WTC11 (cell line): ENCODE data around the gene FGD2. TPM values are rescaled to one million over a fixed set of nuclear protein-coding genes. Genes with fewer than 3 reads are reported as not detected.

Experiments
- ATAC-seq: fragments of 200-7000 bp; cut with Tn5 transposase; 2 replicates; pipeline ENCODE4 v1.10.0; 2021; ENCODE audit warnings: mild to moderate bottlenecking, moderate library complexity
- CTCF ChIA-PET: fragments of 300-600 bp; sonication (Branson Sonifier 250); formaldehyde crosslinking; loops from one replicate; lab custom pipeline; 2021; ENCODE audit warnings: antibody characterized with exemption; lab: Charles Lee
- POLR2A ChIA-PET: fragments of 350-600 bp; sonication (Branson Sonifier 250); formaldehyde crosslinking; loops from one replicate; lab custom pipeline; 2021; ENCODE audit warnings: antibody characterized with exemption; lab: Charles Lee
- DNase-seq: peaks from one replicate; pipeline ENCODE4 v3.0.0; 2021; ENCODE audit warnings: low spot score
- H3K27ac Mint-ChIP-seq: 2 replicates; pipeline ENCODE4 v1.8.0; 2021; ENCODE audit warnings: mixed read lengths
- H3K27me3 Mint-ChIP-seq: 2 replicates; pipeline ENCODE4 v1.8.0; 2021; ENCODE audit warnings: low read depth, mild to moderate bottlenecking, moderate library complexity, mixed read lengths
- H3K36me3 Mint-ChIP-seq: 2 replicates; pipeline ENCODE4 v1.8.0; 2021; ENCODE audit warnings: mixed read lengths
- H3K4me1 Mint-ChIP-seq: 2 replicates; pipeline ENCODE4 v1.8.0; 2022; ENCODE audit warnings: mixed read lengths
- H3K4me3 Mint-ChIP-seq: 2 replicates; pipeline ENCODE4 v1.8.0; 2021; ENCODE audit warnings: mild to moderate bottlenecking, moderate library complexity, mixed read lengths
- H3K9me3 Mint-ChIP-seq: 2 replicates; pipeline ENCODE4 v1.8.0; 2021; ENCODE audit warnings: mixed read lengths
- GRHL2 ChIP-seq: fragments of 250-450 bp; sonication (Bioruptor Pico); IDR thresholded peaks from 2 replicates; pipeline ENCODE4 v1.8.0; 2022; ENCODE audit warnings: mild to moderate bottlenecking, moderate library complexity; ENCODE audit not compliant: insufficient replicate concordance, severe bottlenecking
- JUN ChIP-seq: sonication (generic); formaldehyde crosslinking; IDR thresholded peaks from 2 replicates; pipeline ENCODE4 v1.8.0; 2023; ENCODE audit warnings: mild to moderate bottlenecking, missing genetic modification reagents
- KAT7 ChIP-seq: sonication (generic); formaldehyde crosslinking; IDR thresholded peaks from 2 replicates; pipeline ENCODE4 v1.8.1; 2023; ENCODE audit warnings: missing genetic modification reagents, mild to moderate bottlenecking, borderline replicate concordance
- MAX ChIP-seq: sonication (generic); formaldehyde crosslinking; IDR thresholded peaks from 2 replicates; pipeline ENCODE4 v1.8.0; 2022; ENCODE audit warnings: mild to moderate bottlenecking, missing genetic modification reagents
- NFATC4 ChIP-seq: fragments of 250-450 bp; sonication (Bioruptor Pico); IDR thresholded peaks from 2 replicates; pipeline ENCODE4 v1.9.0; 2021; ENCODE audit warnings: mild to moderate bottlenecking
- NFYB ChIP-seq: sonication (generic); formaldehyde crosslinking; conservative IDR thresholded peaks from 2 replicates; pipeline ENCODE4 v1.8.0; 2022; ENCODE audit warnings: low read depth, missing genetic modification reagents
- NR2C2 ChIP-seq: sonication (generic); formaldehyde crosslinking; IDR thresholded peaks from 2 replicates; pipeline ENCODE4 v1.8.0; 2022; ENCODE audit warnings: mild to moderate bottlenecking, missing genetic modification reagents
- RELA ChIP-seq: sonication (generic); formaldehyde crosslinking; IDR thresholded peaks from 2 replicates; pipeline ENCODE4 v1.8.1; 2022; ENCODE audit warnings: missing genetic modification reagents, mild to moderate bottlenecking, borderline replicate concordance
- RORB ChIP-seq: fragments of 250-450 bp; sonication (Bioruptor Pico); IDR thresholded peaks from 2 replicates; pipeline ENCODE4 v1.9.0; 2021; ENCODE audit warnings: mild to moderate bottlenecking
- SP1 ChIP-seq: sonication (generic); formaldehyde crosslinking; conservative IDR thresholded peaks from 2 replicates; pipeline ENCODE4 v1.8.1; 2022; ENCODE audit warnings: missing genetic modification reagents
- ZBTB21 ChIP-seq: sonication (generic); formaldehyde crosslinking; IDR thresholded peaks from 2 replicates; pipeline ENCODE4 v1.8.1; 2023; ENCODE audit warnings: mild to moderate bottlenecking, missing genetic modification reagents, borderline replicate concordance
- ZMAT4 ChIP-seq: fragments of 250-450 bp; sonication (Bioruptor Pico); IDR thresholded peaks from 2 replicates; pipeline ENCODE4 v1.9.0; 2021; ENCODE audit warnings: mild to moderate bottlenecking
- ZNF121 ChIP-seq: sonication (generic); formaldehyde crosslinking; IDR thresholded peaks from 2 replicates; pipeline ENCODE4 v1.8.0; 2023; ENCODE audit warnings: missing genetic modification reagents
- ZNF232 ChIP-seq: sonication (generic); formaldehyde crosslinking; IDR thresholded peaks from 2 replicates; pipeline ENCODE4 v1.8.0; 2022; ENCODE audit warnings: mild to moderate bottlenecking, missing genetic modification reagents
- ZNF263 ChIP-seq: sonication (generic); formaldehyde crosslinking; IDR thresholded peaks from 2 replicates; pipeline ENCODE4 v1.8.1; 2022; ENCODE audit warnings: low read depth, mild to moderate bottlenecking, moderate library complexity, missing genetic modification reagents
- ZNF396 ChIP-seq: fragments of 250-450 bp; sonication (Bioruptor Pico); IDR thresholded peaks from 2 replicates; pipeline ENCODE4 v1.8.0; 2021; ENCODE audit warnings: mild to moderate bottlenecking, moderate library complexity, borderline replicate concordance
- ZNF423 ChIP-seq: fragments of 250-450 bp; sonication (Bioruptor Pico); IDR thresholded peaks from 2 replicates; pipeline ENCODE4 v2.1.2; 2022; ENCODE audit warnings: mild to moderate bottlenecking, moderate library complexity
- ZNF671 ChIP-seq: fragments of 250-450 bp; sonication (Bioruptor Pico); IDR thresholded peaks from 2 replicates; pipeline ENCODE4 v1.8.0; 2021; ENCODE audit warnings: mild to moderate bottlenecking
- total RNA-seq: library from RNA; stranded (reverse); gene quantifications from 3 replicates; pipeline ENCODE4 v1.2.3, GENCODE V29; 2021
- TF ChIP-seq, protein P1 (sequence below): fragments of 250-450 bp; sonication (Bioruptor Pico); IDR thresholded peaks from 2 replicates; pipeline ENCODE4 v1.9.0; 2021; ENCODE audit warnings: mild to moderate bottlenecking, borderline replicate concordance
- TF ChIP-seq, protein P2 (sequence below): sonication (generic); formaldehyde crosslinking; IDR thresholded peaks from 2 replicates; pipeline ENCODE4 v1.8.0; 2023; ENCODE audit warnings: missing genetic modification reagents, mild to moderate bottlenecking, borderline replicate concordance
- TF ChIP-seq, protein P3 (sequence below): sonication (generic); formaldehyde crosslinking; IDR thresholded peaks from 2 replicates; pipeline ENCODE4 v1.8.1; 2023; ENCODE audit warnings: mild to moderate bottlenecking, missing genetic modification reagents, moderate library complexity
- TF ChIP-seq, protein P4 (sequence below): sonication (generic); formaldehyde crosslinking; IDR thresholded peaks from 2 replicates; pipeline ENCODE4 v1.8.0; 2023; ENCODE audit warnings: missing genetic modification reagents

FGD2 gene
- total RNA-seq, 1 experiment from 2014 or later: 0.31 TPM

DNA sequence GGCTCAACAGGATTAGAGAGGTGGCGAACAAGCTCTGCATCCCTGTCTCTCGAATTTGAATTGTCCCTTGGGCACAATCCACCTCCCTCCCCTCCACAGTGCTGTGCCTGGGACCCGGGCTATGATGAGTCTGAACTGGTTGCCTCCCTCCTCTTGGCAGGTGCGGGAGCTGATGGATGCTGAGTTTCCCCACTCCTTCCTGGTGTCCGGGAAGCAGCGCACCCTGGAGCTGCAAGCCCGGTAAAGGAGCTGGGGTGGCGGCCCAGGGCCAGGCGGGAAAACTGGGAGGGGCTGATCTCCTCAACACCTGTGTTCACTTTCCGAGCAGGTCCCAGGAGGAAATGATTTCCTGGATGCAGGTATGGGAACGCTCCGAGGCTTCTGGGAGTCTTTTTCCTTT is 14.9 kb downstream of the FGD2 start:
- Mint-ChIP-seq H3K27ac (peak overlapping the region; percentile 20; the same call in 1 of the 2 replicates), H3K27me3 (no peaks in the 10 kb centered on the region), H3K4me1 (peaks cover 23% of the 10 kb centered on the region), H3K36me3 (no peaks in the 10 kb centered on the region), H3K4me3 (no peak overlapping the region), H3K9me3 (no peaks in the 10 kb centered on the region)
- DNase-seq (peak; percentile 67), ATAC-seq (peak; percentile 36)
- TF ChIP-seq NFYB (CRISPR knock-in tag) (no peak), RORB (CRISPR knock-in tag) (no peak), NR2C2 (CRISPR knock-in tag) (no peak), ZMAT4 (CRISPR knock-in tag) (no peak), ZNF423 (CRISPR knock-in tag) (no peak), ZNF121 (no peak), ZNF396 (no peak), KAT7 (CRISPR knock-in tag) (no peak)
- TF ChIP-seq, protein P1, sequence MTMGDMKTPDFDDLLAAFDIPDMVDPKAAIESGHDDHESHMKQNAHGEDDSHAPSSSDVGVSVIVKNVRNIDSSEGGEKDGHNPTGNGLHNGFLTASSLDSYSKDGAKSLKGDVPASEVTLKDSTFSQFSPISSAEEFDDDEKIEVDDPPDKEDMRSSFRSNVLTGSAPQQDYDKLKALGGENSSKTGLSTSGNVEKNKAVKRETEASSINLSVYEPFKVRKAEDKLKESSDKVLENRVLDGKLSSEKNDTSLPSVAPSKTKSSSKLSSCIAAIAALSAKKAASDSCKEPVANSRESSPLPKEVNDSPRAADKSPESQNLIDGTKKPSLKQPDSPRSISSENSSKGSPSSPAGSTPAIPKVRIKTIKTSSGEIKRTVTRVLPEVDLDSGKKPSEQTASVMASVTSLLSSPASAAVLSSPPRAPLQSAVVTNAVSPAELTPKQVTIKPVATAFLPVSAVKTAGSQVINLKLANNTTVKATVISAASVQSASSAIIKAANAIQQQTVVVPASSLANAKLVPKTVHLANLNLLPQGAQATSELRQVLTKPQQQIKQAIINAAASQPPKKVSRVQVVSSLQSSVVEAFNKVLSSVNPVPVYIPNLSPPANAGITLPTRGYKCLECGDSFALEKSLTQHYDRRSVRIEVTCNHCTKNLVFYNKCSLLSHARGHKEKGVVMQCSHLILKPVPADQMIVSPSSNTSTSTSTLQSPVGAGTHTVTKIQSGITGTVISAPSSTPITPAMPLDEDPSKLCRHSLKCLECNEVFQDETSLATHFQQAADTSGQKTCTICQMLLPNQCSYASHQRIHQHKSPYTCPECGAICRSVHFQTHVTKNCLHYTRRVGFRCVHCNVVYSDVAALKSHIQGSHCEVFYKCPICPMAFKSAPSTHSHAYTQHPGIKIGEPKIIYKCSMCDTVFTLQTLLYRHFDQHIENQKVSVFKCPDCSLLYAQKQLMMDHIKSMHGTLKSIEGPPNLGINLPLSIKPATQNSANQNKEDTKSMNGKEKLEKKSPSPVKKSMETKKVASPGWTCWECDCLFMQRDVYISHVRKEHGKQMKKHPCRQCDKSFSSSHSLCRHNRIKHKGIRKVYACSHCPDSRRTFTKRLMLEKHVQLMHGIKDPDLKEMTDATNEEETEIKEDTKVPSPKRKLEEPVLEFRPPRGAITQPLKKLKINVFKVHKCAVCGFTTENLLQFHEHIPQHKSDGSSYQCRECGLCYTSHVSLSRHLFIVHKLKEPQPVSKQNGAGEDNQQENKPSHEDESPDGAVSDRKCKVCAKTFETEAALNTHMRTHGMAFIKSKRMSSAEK (CRISPR knock-in tag): no peak
- POLR2A ChIA-PET: no interaction called here
- CTCF ChIA-PET: interaction anchor here (0.6 to 15.6 kb wide), 25 partner anchors 9 to 294 kb away, joined by 3 to 537 read pairs (median 4); partner anchors contain the start of genes C6orf89 and PPIL1

- no peak for ATAC-seq
- H3K27ac Mint-ChIP-seq: no peak overlapping the region
Observed at GRCh38 chr6:37020812-37021211, 15.4 kb downstream of the FGD2 start.

GRCh38 chr6:37021356-37022129 is 16.1 kb downstream of the FGD2 start:
- H3K4me1 Mint-ChIP-seq: peaks cover 23% of the 10 kb centered on the region
- no peaks in the 10 kb centered on the region for H3K27me3 Mint-ChIP-seq
- ATAC-seq: peak; percentile 33
- no peaks in the 10 kb centered on the region for H3K36me3 Mint-ChIP-seq
- DNase-seq: peak; percentile 70
- ChIA-PET CTCF (interaction anchor here (0.6 to 15.6 kb wide), 23 partner anchors 8 to 304 kb away, joined by 3 to 537 read pairs (median 4); partner anchors contain the start of genes C6orf89, MTCH1 and TBC1D22B), POLR2A (interaction anchor here (1.0 to 1.1 kb wide), 2 partner anchors 116 to 189 kb away, joined by 3 to 4 read pairs; no protein-coding TSS in a partner anchor)
- no peak overlapping the region for H3K4me3 Mint-ChIP-seq
- no peak overlapping the region for H3K27ac Mint-ChIP-seq
- no peaks in the 10 kb centered on the region for H3K9me3 Mint-ChIP-seq
- no peak for TF ChIP-seq RELA
- no peak for TF ChIP-seq GRHL2 (CRISPR knock-in tag)
- TF ChIP-seq NFYB (CRISPR knock-in tag): no peak
- TF ChIP-seq, protein P2, sequence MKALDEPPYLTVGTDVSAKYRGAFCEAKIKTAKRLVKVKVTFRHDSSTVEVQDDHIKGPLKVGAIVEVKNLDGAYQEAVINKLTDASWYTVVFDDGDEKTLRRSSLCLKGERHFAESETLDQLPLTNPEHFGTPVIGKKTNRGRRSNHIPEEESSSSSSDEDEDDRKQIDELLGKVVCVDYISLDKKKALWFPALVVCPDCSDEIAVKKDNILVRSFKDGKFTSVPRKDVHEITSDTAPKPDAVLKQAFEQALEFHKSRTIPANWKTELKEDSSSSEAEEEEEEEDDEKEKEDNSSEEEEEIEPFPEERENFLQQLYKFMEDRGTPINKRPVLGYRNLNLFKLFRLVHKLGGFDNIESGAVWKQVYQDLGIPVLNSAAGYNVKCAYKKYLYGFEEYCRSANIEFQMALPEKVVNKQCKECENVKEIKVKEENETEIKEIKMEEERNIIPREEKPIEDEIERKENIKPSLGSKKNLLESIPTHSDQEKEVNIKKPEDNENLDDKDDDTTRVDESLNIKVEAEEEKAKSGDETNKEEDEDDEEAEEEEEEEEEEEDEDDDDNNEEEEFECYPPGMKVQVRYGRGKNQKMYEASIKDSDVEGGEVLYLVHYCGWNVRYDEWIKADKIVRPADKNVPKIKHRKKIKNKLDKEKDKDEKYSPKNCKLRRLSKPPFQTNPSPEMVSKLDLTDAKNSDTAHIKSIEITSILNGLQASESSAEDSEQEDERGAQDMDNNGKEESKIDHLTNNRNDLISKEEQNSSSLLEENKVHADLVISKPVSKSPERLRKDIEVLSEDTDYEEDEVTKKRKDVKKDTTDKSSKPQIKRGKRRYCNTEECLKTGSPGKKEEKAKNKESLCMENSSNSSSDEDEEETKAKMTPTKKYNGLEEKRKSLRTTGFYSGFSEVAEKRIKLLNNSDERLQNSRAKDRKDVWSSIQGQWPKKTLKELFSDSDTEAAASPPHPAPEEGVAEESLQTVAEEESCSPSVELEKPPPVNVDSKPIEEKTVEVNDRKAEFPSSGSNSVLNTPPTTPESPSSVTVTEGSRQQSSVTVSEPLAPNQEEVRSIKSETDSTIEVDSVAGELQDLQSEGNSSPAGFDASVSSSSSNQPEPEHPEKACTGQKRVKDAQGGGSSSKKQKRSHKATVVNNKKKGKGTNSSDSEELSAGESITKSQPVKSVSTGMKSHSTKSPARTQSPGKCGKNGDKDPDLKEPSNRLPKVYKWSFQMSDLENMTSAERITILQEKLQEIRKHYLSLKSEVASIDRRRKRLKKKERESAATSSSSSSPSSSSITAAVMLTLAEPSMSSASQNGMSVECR (CRISPR knock-in tag): no peak
- no peak for TF ChIP-seq ZNF232 (CRISPR knock-in tag)
- no peak for TF ChIP-seq SP1 (CRISPR knock-in tag)
- TF ChIP-seq NFATC4 (CRISPR knock-in tag): no peak

More at GRCh38 chr6:37020812-37021211, 15.4 kb downstream of the FGD2 start:
- H3K36me3 Mint-ChIP-seq: no peaks in the 10 kb centered on the region
- TF ChIP-seq ZNF121: no peak
- TF ChIP-seq, protein P3, sequence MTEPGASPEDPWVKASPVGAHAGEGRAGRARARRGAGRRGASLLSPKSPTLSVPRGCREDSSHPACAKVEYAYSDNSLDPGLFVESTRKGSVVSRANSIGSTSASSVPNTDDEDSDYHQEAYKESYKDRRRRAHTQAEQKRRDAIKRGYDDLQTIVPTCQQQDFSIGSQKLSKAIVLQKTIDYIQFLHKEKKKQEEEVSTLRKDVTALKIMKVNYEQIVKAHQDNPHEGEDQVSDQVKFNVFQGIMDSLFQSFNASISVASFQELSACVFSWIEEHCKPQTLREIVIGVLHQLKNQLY (CRISPR knock-in tag): no peak
- no peak for TF ChIP-seq ZBTB21 (CRISPR knock-in tag)
- TF ChIP-seq MAX (CRISPR knock-in tag): no peak
- TF ChIP-seq, protein P4, sequence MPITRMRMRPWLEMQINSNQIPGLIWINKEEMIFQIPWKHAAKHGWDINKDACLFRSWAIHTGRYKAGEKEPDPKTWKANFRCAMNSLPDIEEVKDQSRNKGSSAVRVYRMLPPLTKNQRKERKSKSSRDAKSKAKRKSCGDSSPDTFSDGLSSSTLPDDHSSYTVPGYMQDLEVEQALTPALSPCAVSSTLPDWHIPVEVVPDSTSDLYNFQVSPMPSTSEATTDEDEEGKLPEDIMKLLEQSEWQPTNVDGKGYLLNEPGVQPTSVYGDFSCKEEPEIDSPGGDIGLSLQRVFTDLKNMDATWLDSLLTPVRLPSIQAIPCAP (CRISPR knock-in tag): no peak
- no peak for TF ChIP-seq ZNF671
- TF ChIP-seq JUN (CRISPR knock-in tag): no peak
- TF ChIP-seq ZNF263 (CRISPR knock-in tag): no peak
- TF ChIP-seq, all 79 proteins: peak for 0
- H3K4me3 Mint-ChIP-seq: no peak overlapping the region
- peaks cover 23% of the 10 kb centered on the region for H3K4me1 Mint-ChIP-seq
- ChIA-PET CTCF (interaction anchor here (0.6 to 15.6 kb wide), 26 partner anchors 8 to 294 kb away, joined by 3 to 537 read pairs (median 4); partner anchors contain the start of genes C6orf89 and PPIL1), POLR2A (no interaction called here)
- H3K9me3 Mint-ChIP-seq: no peaks in the 10 kb centered on the region
- H3K27me3 Mint-ChIP-seq: no peaks in the 10 kb centered on the region
- DNase-seq: no peak
